H1 (cell line): ENCODE measurements around the gene PDE4D. TPM values are rescaled to one million over a fixed set of nuclear protein-coding genes. Genes with fewer than 3 reads are reported as not detected.

Experiments
- CTCF ChIA-PET: fragments of 300-600 bp; sonication (Branson Sonifier 250); formaldehyde crosslinking; loops from one replicate; lab custom pipeline; 2021; ENCODE audit not compliant: partially characterized antibody; lab: Charles Lee
- POLR2A ChIA-PET: fragments of 300-600 bp; sonication (Branson Sonifier 250); formaldehyde crosslinking; loops from one replicate; lab custom pipeline; 2021; ENCODE audit warnings: inconsistent platforms; ENCODE audit not compliant: partially characterized antibody; lab: Charles Lee
- DNase-seq, 2 experiments: peaks; one replicate each; pipeline versions ENCODE4 v3.0.0 to v3.0.0-alpha.2; 2010 to 2022; ENCODE audit warnings: low spot score in 2 of 2, low read depth in 1 of 2, mixed read lengths in 1 of 2
- FAIRE-seq: peaks from 2 replicates; lab custom pipeline; 2011; peaks lifted over from hg19 to GRCh38; lab: Jason Lieb, UNC
- H2AFZ ChIP-seq: 2 replicates; pipeline ENCODE4 v1.8.1; 2012; ENCODE audit warnings: low read length, inconsistent platforms
- H2AK5ac ChIP-seq: 2 replicates; pipeline ENCODE4 v1.6.1; 2013; ENCODE audit warnings: low read depth, low read length
- H2BK120ac ChIP-seq: replicated peaks from 2 replicates; pipeline ENCODE3; 2013; ENCODE audit warnings: low read depth, low read length, inconsistent platforms
- H2BK12ac ChIP-seq: 2 replicates; pipeline ENCODE4 v1.6.1; 2013; ENCODE audit warnings: low read depth, low read length
- H2BK15ac ChIP-seq: 2 replicates; pipeline ENCODE4 v1.6.1; 2013; ENCODE audit warnings: low read length
- H2BK20ac ChIP-seq: 2 replicates; pipeline ENCODE4 v1.6.1; 2013; ENCODE audit warnings: low read length
- H2BK5ac ChIP-seq: 2 replicates; pipeline ENCODE4 v1.6.1; 2013; ENCODE audit warnings: low read depth, low read length
- H3K14ac ChIP-seq: 2 replicates; pipeline ENCODE4 v1.6.1; 2013; ENCODE audit warnings: inconsistent platforms; ENCODE audit not compliant: insufficient read length
- H3K18ac ChIP-seq: 2 replicates; pipeline ENCODE4 v1.6.1; 2013; ENCODE audit warnings: low read length; ENCODE audit errors: extremely low read depth
- H3K23ac ChIP-seq: 2 replicates; pipeline ENCODE4 v1.6.1; 2013; ENCODE audit warnings: inconsistent platforms; ENCODE audit not compliant: insufficient read length
- H3K23me2 ChIP-seq: 2 replicates; pipeline ENCODE4 v1.6.1; 2013; ENCODE audit warnings: low read depth, low read length
- H3K27ac ChIP-seq: 2 replicates; pipeline ENCODE4 v1.6.1; 2011; ENCODE audit warnings: low read depth, low read length, inconsistent platforms
- H3K27me3 ChIP-seq, 4 experiments: replicated peaks in 1 of 4; 1 replicate in 1 of 4; 2 replicates in 3 of 4; pipeline versions ENCODE4 v1.6.1 to v1.8.1; 2011 to 2013; ENCODE audit warnings: low read length in 3 of 4, mild to moderate bottlenecking in 3 of 4, inconsistent platforms in 2 of 4, mixed read lengths in 2 of 4, moderate library complexity in 1 of 4; ENCODE audit not compliant: control insufficient read depth in 3 of 4, insufficient read depth in 3 of 4; ENCODE audit errors: extremely low read depth in 1 of 4
- H3K36me3 ChIP-seq, 4 experiments: 2 replicates each; pipeline versions ENCODE4 v1.6.1 to v1.8.1; 2011 to 2013; ENCODE audit warnings: mild to moderate bottlenecking in 4 of 4, low read length in 3 of 4, moderate library complexity in 2 of 4, control low read depth in 1 of 4, inconsistent platforms in 1 of 4; ENCODE audit not compliant: insufficient read depth in 4 of 4, control insufficient read depth in 2 of 4
- H3K4ac ChIP-seq: replicated peaks from 2 replicates; pipeline ENCODE3; 2013; ENCODE audit warnings: low read length, low read depth, mixed read lengths, inconsistent platforms; ENCODE audit not compliant: insufficient read length
- H3K4me1 ChIP-seq, 4 experiments: replicated peaks in 1 of 4; 1 replicate in 1 of 4; 2 replicates in 3 of 4; pipeline versions ENCODE4 v1.6.1 to v1.8.1; 2011 to 2013; ENCODE audit warnings: low read length in 3 of 4, inconsistent platforms in 2 of 4, mixed read lengths in 1 of 4; ENCODE audit not compliant: insufficient read depth in 4 of 4, control insufficient read depth in 3 of 4
- H3K4me2 ChIP-seq, 2 experiments: 2 replicates each; pipeline versions ENCODE4 v1.6.1 to v1.8.1; 2011 to 2013; ENCODE audit warnings: low read depth in 2 of 2, low read length in 2 of 2, control low read depth in 1 of 2, inconsistent platforms in 1 of 2, mild to moderate bottlenecking in 1 of 2; ENCODE audit not compliant: insufficient read depth in 1 of 2
- H3K4me3 ChIP-seq, 4 experiments: fragments of 200-600, 300-600 bp in 1 of 4; sonication (generic), shearing (Covaris generic), sonication (Bioruptor Twin) in 1 of 4; 2 replicates each; pipeline versions ENCODE4 v1.5.1 to v1.8.1; 2011 to 2016; ENCODE audit warnings: low read length in 4 of 4, low read depth in 3 of 4, control low read depth in 2 of 4, inconsistent platforms in 2 of 4, mild to moderate bottlenecking in 2 of 4, mixed read lengths in 1 of 4, moderate library complexity in 1 of 4; ENCODE audit not compliant: insufficient read depth in 2 of 4; ENCODE audit errors: extremely low read depth in 1 of 4
- H3K56ac ChIP-seq: replicated peaks from 2 replicates; pipeline ENCODE3; 2013; ENCODE audit warnings: low read depth, mild to moderate bottlenecking, mixed read lengths, low read length, inconsistent platforms; ENCODE audit not compliant: insufficient read length
- H3K79me1 ChIP-seq: 2 replicates; pipeline ENCODE4 v1.6.1; 2013; ENCODE audit warnings: low read depth, low read length, control low read depth
- H3K79me2 ChIP-seq, 2 experiments: 2 replicates each; pipeline versions ENCODE4 v1.6.1 to v1.8.1; 2012 to 2013; ENCODE audit warnings: low read length in 2 of 2, mild to moderate bottlenecking in 2 of 2, inconsistent platforms in 1 of 2; ENCODE audit not compliant: insufficient read depth in 2 of 2, control insufficient read depth in 1 of 2
- H3K9ac ChIP-seq, 4 experiments: replicated peaks in 1 of 4; 1 replicate in 1 of 4; 2 replicates in 3 of 4; pipeline versions ENCODE4 v1.6.1 to v1.8.1; 2011 to 2013; ENCODE audit warnings: low read depth in 3 of 4, low read length in 3 of 4, control low read depth in 2 of 4, mild to moderate bottlenecking in 2 of 4, moderate library complexity in 2 of 4, inconsistent platforms in 1 of 4; ENCODE audit errors: extremely low read depth in 1 of 4
- H3K9me3 ChIP-seq, 2 experiments: 2 replicates each; pipeline versions ENCODE4 v1.6.1 to v1.8.1; 2012 to 2013; ENCODE audit warnings: mild to moderate bottlenecking in 2 of 2, moderate library complexity in 2 of 2, control low read depth in 1 of 2, inconsistent platforms in 1 of 2, low read depth in 1 of 2, low read length in 1 of 2, mixed read lengths in 1 of 2; ENCODE audit not compliant: insufficient read depth in 2 of 2
- H4K20me1 ChIP-seq, 2 experiments: replicated peaks in 1 of 2; 2 replicates each; pipeline versions ENCODE3 to v1.8.1; 2011 to 2013; ENCODE audit warnings: inconsistent platforms in 2 of 2, low read length in 2 of 2, mild to moderate bottlenecking in 1 of 2; ENCODE audit not compliant: insufficient read depth in 2 of 2, control insufficient read depth in 1 of 2
- H4K5ac ChIP-seq: 2 replicates; pipeline ENCODE4 v1.6.1; 2013; ENCODE audit warnings: low read length, low read depth, mixed read lengths, inconsistent platforms; ENCODE audit not compliant: insufficient read length
- H4K8ac ChIP-seq: 2 replicates; pipeline ENCODE4 v1.8.0; 2013; ENCODE audit warnings: mild to moderate bottlenecking, moderate library complexity, low read length, inconsistent platforms; ENCODE audit not compliant: insufficient read depth; ENCODE audit errors: extremely low read depth
- H4K91ac ChIP-seq: replicated peaks from 2 replicates; pipeline ENCODE3; 2013; ENCODE audit warnings: low read length, mixed read lengths, inconsistent platforms; ENCODE audit not compliant: insufficient read length
- BACH1 ChIP-seq: IDR thresholded peaks from 2 replicates; pipeline ENCODE4 v1.6.1; 2012; ENCODE audit warnings: low read length, improper control_type of control experiment
- BRCA1 ChIP-seq: IDR thresholded peaks from 2 replicates; pipeline ENCODE4 v1.6.1; 2012; ENCODE audit warnings: low read depth, low read length, improper control_type of control experiment
- CBX8 ChIP-seq: fragments of 300-800, 300-1000 bp; sonication (generic); IDR thresholded peaks from 2 replicates; pipeline ENCODE4 v1.7.1; 2016; ENCODE audit warnings: low read depth, low read length, borderline replicate concordance
- CREB1 ChIP-seq: IDR thresholded peaks from 2 replicates; pipeline ENCODE4 v1.6.1; 2012; ENCODE audit warnings: inconsistent platforms
- GTF2F1 ChIP-seq: IDR thresholded peaks from 2 replicates; pipeline ENCODE4 v1.6.1; 2012; ENCODE audit warnings: low read depth, low read length, improper control_type of control experiment, borderline replicate concordance
- HDAC6 ChIP-seq: IDR thresholded peaks from one replicate; pipeline ENCODE4 v1.7.1; 2012; ENCODE audit warnings: low read depth, mild to moderate bottlenecking, inconsistent platforms, low read length, moderate library complexity
- KDM5A ChIP-seq: fragments of 200-600 bp; IDR thresholded peaks from 2 replicates; pipeline ENCODE4 v1.7.1; 2012; ENCODE audit warnings: mild to moderate bottlenecking, low read length, inconsistent platforms, mixed read lengths
- NRF1 ChIP-seq: IDR thresholded peaks from 2 replicates; pipeline ENCODE4 v1.6.1; 2011; ENCODE audit warnings: mild to moderate bottlenecking, low read depth, low read length, improper control_type of control experiment
- RFX5 ChIP-seq: IDR thresholded peaks from 2 replicates; pipeline ENCODE4 v1.6.1; 2011; ENCODE audit warnings: low read depth, low read length, improper control_type of control experiment, borderline replicate concordance
- SP2 ChIP-seq: IDR thresholded peaks from 2 replicates; pipeline ENCODE4 v1.6.1; 2012; ENCODE audit warnings: mild to moderate bottlenecking, low read length, inconsistent platforms
- SP4 ChIP-seq: IDR thresholded peaks from 2 replicates; pipeline ENCODE4 v1.6.1; 2012; ENCODE audit warnings: low read length, inconsistent platforms
- SUZ12 ChIP-seq: fragments of 200-600 bp; sonication (generic); IDR thresholded peaks from 2 replicates; pipeline ENCODE4 v1.6.1; 2012; ENCODE audit warnings: mild to moderate bottlenecking, inconsistent platforms, low read length, moderate library complexity, mixed read lengths
- TAF1 ChIP-seq: IDR thresholded peaks from 2 replicates; pipeline ENCODE4 v1.6.1; 2011; ENCODE audit warnings: mild to moderate bottlenecking, low read depth, low read length
- ZNF274 ChIP-seq: IDR thresholded peaks from 2 replicates; pipeline ENCODE4 v1.7.0; 2012; ENCODE audit warnings: low read length, borderline replicate concordance; ENCODE audit errors: extremely low read depth
- WGBS, 2 experiments: shearing (Covaris generic) in 1 of 2; methylation state at CpG; one replicate each; pipeline versions ENCODE4 v1.1.6 to v1.1.7; 2013 to 2015; ENCODE audit warnings: low lambda C conversion rate in 2 of 2, mixed read lengths in 2 of 2, inconsistent platforms in 1 of 2, low coverage in 1 of 2, missing lambda C conversion rate in 1 of 2; ENCODE audit not compliant: insufficient replicate concordance in 2 of 2, insufficient coverage in 1 of 2, insufficient read length in 1 of 2; ENCODE audit errors: extremely low coverage in 1 of 2, missing lambda C conversion rate in 1 of 2; 5-methylcytosine and 5-hydroxymethylcytosine counted together
- polyA plus RNA-seq, 7 experiments: library from polyadenylated mRNA; depleted of rRNA in 3 of 7; stranded (reverse) in 5 of 7; unstranded in 2 of 7; fragments of >200 nt in 5 of 7; fragments of 200-250 nt in 2 of 7; gene quantifications; 1 replicate in 5 of 7; 2 replicates in 1 of 7; 4 replicates in 1 of 7; pipeline versions ENCODE4 v1.2.1 to v1.2.3, GENCODE V29; 2011 to 2013; ENCODE audit warnings: missing spikeins in 2 of 7, mixed read lengths in 2 of 7
- total RNA-seq: library from RNA; stranded (reverse); fragmentation: NEBNext Ultra II Directional; extraction: Animal tissue kit (Norgen Biotek cat#: 25700); gene quantifications from 2 replicates; pipeline ENCODE4 v1.2.1, GENCODE V29; 2021
- TF ChIP-seq, protein P1 (sequence below): IDR thresholded peaks from 2 replicates; pipeline ENCODE4 v1.6.1; 2012; ENCODE audit warnings: low read length, inconsistent platforms

Gene PDE4D
- total and polyA plus RNA-seq, 2 of the 8 experiments (the other 6 are each of a cell fraction or from before 2014, with no cell fraction given): 2.3 to 3.7 TPM

DNA sequence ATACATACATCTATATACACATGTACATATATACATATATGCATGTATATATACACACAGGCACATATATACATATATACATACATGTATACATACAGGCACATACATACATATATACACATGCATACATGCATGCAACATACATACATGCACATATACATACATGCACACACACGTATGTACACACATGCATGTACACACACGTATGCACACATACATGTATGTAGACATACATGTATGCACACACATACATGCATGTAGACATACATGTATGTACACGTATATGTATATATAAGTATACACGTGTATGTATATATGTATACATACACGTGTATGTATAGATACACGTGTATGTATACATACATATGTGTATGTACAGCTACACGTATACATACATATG is 693.7 kb downstream of the PDE4D start:
- H3K79me2 ChIP-seq: no peaks in the 10 kb centered on the region
- H3K18ac ChIP-seq: no peak overlapping the region
- H4K20me1 ChIP-seq: no peaks in the 10 kb centered on the region
- H3K23me2 ChIP-seq: no peaks in the 10 kb centered on the region
- peaks cover 0 to 1% (median 0%) of the 10 kb centered on the region in 4 experiments; a peak in 1 of 7 replicates for H3K27me3 ChIP-seq
- FAIRE-seq (no peak), DNase-seq (no peak)
- no peak overlapping the region for H4K91ac ChIP-seq
- H2BK120ac ChIP-seq: no peak overlapping the region
- H3K4me1 ChIP-seq: no peaks in the 10 kb centered on the region
- no peaks in the 10 kb centered on the region for H3K79me1 ChIP-seq
- ChIA-PET CTCF (interaction anchor here (3.2 kb wide), 1 partner anchor 12 kb away, joined by 17 read pairs; no protein-coding TSS in a partner anchor), POLR2A (no interaction called here)
- H3K9ac ChIP-seq: no peak overlapping the region
- H3K4me3 ChIP-seq: no peak overlapping the region
- peaks cover 0 to 4% of the 10 kb centered on the region in 2 experiments; a peak in 1 of 4 replicates for H3K9me3 ChIP-seq
- 74% methylated on average over 7 of the region's 7 CpGs; no CpG with 5 or more reads in 1 of the 2 experiments for WGBS, 2 experiments
- no peak overlapping the region for H3K4ac ChIP-seq
- H2BK5ac ChIP-seq: no peak overlapping the region
- H2BK20ac ChIP-seq: no peak overlapping the region
- no peak overlapping the region for H3K4me2 ChIP-seq
- H3K23ac ChIP-seq: no peak overlapping the region
- H4K8ac ChIP-seq: no peak overlapping the region
- no peak overlapping the region for H3K27ac ChIP-seq
- no peak overlapping the region for H2AK5ac ChIP-seq
- no peak overlapping the region for H4K5ac ChIP-seq
- H3K14ac ChIP-seq: no peak overlapping the region
- no peak overlapping the region for H2AFZ ChIP-seq
- H3K36me3 ChIP-seq: no peaks in the 10 kb centered on the region
- H2BK12ac ChIP-seq: no peak overlapping the region
- no peak overlapping the region for H3K56ac ChIP-seq
- no peak overlapping the region for H2BK15ac ChIP-seq
- TF ChIP-seq SP4 (no peak), CBX8 (no peak), GTF2F1 (no peak), BRCA1 (no peak), BACH1 (no peak), CREB1 (no peak), TAF1 (no peak), SP2 (no peak), RFX5 (no peak), NRF1 (no peak), ZNF274 (no peak), SUZ12 (no peak), KDM5A (no peak), HDAC6 (no peak)
- TF ChIP-seq, protein P1, sequence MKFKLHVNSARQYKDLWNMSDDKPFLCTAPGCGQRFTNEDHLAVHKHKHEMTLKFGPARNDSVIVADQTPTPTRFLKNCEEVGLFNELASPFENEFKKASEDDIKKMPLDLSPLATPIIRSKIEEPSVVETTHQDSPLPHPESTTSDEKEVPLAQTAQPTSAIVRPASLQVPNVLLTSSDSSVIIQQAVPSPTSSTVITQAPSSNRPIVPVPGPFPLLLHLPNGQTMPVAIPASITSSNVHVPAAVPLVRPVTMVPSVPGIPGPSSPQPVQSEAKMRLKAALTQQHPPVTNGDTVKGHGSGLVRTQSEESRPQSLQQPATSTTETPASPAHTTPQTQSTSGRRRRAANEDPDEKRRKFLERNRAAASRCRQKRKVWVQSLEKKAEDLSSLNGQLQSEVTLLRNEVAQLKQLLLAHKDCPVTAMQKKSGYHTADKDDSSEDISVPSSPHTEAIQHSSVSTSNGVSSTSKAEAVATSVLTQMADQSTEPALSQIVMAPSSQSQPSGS: no peak
